ENCODE measurements around the gene UBE2L3. TPM values are rescaled to one million over a fixed set of nuclear protein-coding genes. Genes with fewer than 3 reads are reported as not detected.
A peak's percentile ranks its signal among the peaks of the same experiment; 100 is the strongest.

The UBE2L3 gene
- total RNA-seq, 1 experiment from 2014 or later: 56.1 TPM

DNA sequence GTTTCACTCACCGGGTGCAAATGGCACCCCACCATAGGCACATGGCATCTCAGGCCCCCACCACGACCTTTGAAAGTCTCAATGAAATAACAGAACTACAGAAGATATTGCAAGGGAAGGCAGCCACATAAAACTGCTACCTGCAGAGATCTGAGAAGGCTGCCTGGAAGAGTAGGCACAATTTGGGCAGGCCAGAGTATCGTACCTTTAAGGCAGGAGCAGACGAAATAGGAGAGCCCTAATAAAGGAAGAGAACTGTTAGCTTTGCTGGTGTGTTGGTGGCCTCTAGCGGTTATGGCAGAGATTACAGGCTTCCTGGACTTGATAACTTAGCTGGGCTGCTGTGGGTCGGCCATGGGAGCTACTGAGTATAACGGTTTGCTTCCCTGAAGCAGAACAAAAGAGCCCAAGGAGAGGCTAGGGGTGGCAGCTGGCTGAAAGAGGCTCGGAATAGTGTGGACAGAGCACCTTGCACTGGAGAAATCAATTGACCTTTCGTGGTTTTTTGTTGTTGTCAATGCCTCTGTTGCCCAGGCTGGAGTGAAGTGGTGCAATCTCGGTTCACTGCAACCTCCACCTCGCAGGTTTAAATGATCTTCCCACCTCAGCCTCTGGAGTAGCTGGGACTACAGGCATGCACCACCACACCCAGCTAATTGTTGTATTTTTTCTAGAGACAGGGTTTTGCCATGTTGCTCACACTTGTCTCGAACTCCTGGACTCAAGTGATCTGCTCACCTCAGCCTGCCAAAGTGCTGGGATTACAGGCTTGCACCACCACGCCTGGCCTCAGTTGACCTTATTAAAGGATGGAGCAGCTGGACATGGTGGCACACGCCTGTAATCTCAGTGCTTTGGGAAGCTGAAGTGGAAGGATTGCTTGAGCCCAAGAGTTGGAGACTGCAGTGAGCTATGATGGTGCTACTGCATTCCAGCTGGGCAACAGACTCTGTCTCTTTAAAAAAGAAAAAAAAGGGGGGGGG is 79.4 kb downstream of the UBE2L3 start:
- Histone ChIP-seq H3K36me3 (ENCODE audit: insufficient read depth, low read length) (no peaks in the 10 kb centered on the region; the same call in 1 of the 2 replicates), H3K9me2 (replicated peaks; ENCODE audit: insufficient read depth, low read length) (no peaks in the 10 kb centered on the region), H3K4me3 (ENCODE audit: low read length) (no peak overlapping the region), H2AFZ (ENCODE audit: low read length) (no peak overlapping the region), H3K4me2 (ENCODE audit: low read depth, low read length, poor library complexity, severe bottlenecking) (no peak overlapping the region), H3K9ac (ENCODE audit: low read length) (no peak overlapping the region), H3K79me2 (ENCODE audit: low read length) (peaks cover 11% of the 10 kb centered on the region), H3K9me3 (ENCODE audit: low read length) (no peaks in the 10 kb centered on the region), H3K27me3 (ENCODE audit: low read length) (no peaks in the 10 kb centered on the region), H3K27ac (ENCODE audit: low read length) (no peak overlapping the region), H3K4me1 (ENCODE audit: low read length) (peaks cover 22% of the 10 kb centered on the region), H4K20me1 (ENCODE audit: insufficient read depth, low read depth, low read length) (no peaks in the 10 kb centered on the region; the same call in 1 of the 2 replicates)
- peak; percentile 94 for DNase-seq

- peaks cover 21% of the 10 kb centered on the region for H3K4me1 ChIP-seq (ENCODE audit: low read length)
- no peak overlapping the region for H2AFZ ChIP-seq (ENCODE audit: low read length)
- H3K4me3 ChIP-seq (ENCODE audit: low read length): no peak overlapping the region
- H3K27me3 ChIP-seq (ENCODE audit: low read length): no peaks in the 10 kb centered on the region
- H3K9me3 ChIP-seq (ENCODE audit: low read length): no peaks in the 10 kb centered on the region
- H3K9ac ChIP-seq (ENCODE audit: low read length): no peak overlapping the region
- no peak overlapping the region for H3K27ac ChIP-seq (ENCODE audit: low read length)
- H3K79me2 ChIP-seq (ENCODE audit: low read length): peaks cover 11% of the 10 kb centered on the region
- peaks cover 4% of the 10 kb centered on the region; the same call in 1 of the 2 replicates for H3K36me3 ChIP-seq (ENCODE audit: insufficient read depth, low read length)
- no peaks in the 10 kb centered on the region for H4K20me1 ChIP-seq (ENCODE audit: insufficient read depth, low read depth, low read length)
- no peak for DNase-seq
- H3K4me2 ChIP-seq (ENCODE audit: low read depth, low read length, poor library complexity, severe bottlenecking): peak overlapping the region; percentile 94
- no peaks in the 10 kb centered on the region for H3K9me2 ChIP-seq (replicated peaks; ENCODE audit: insufficient read depth, low read length)
Observed at GRCh38 chr22:21650280-21650679, 82.8 kb downstream of the UBE2L3 start.

DNA sequence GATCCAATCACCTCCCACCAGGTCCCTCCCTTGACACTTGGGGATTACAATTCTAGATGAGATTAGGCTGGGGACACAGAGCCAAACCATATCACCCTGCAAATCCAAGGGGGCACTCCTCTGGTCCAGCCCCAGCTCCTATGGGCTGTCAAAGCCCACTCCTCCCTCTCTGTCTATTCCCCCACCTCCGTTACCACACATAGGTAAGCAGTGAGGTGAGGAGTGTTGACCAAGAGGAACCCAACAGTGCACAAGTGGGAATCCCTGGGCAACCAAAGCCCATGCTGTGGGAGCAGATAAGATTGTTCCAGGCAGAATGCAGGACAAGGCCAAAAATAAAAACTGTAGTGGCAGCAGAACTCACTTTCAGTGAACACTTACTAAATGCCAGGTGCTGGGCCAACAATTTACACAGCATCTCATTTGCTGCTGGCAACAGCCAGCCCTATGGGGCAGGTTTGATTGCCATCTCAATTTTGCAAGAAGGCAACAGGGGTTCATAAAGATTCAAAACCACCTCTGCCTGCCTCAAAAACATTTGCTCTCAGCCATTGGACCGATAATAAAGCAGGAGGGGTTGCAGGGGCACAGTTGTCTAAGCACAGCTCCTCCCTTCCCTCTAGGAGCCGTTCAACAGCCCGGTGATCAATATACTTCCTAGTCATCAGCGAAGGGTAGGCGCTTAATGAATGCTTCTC is 83.5 kb downstream of the UBE2L3 start:
- H3K9ac ChIP-seq (ENCODE audit: low read length): peak overlapping the region; percentile 80
- no peaks in the 10 kb centered on the region for H3K9me3 ChIP-seq (ENCODE audit: low read length)
- peak overlapping the region; percentile 94 for H3K4me2 ChIP-seq (ENCODE audit: low read depth, low read length, poor library complexity, severe bottlenecking)
- no peaks in the 10 kb centered on the region for H3K9me2 ChIP-seq (replicated peaks; ENCODE audit: insufficient read depth, low read length)
- H3K4me1 ChIP-seq (ENCODE audit: low read length): peaks cover 21% of the 10 kb centered on the region
- peaks cover 11% of the 10 kb centered on the region for H3K79me2 ChIP-seq (ENCODE audit: low read length)
- no peaks in the 10 kb centered on the region for H3K27me3 ChIP-seq (ENCODE audit: low read length)
- DNase-seq: no peak
- H3K4me3 ChIP-seq (ENCODE audit: low read length): peak overlapping the region; percentile 77
- H3K36me3 ChIP-seq (ENCODE audit: insufficient read depth, low read length): peaks cover 4% of the 10 kb centered on the region; the same call in 1 of the 2 replicates
- peak overlapping the region; percentile 90 for H2AFZ ChIP-seq (ENCODE audit: low read length)
- H3K27ac ChIP-seq (ENCODE audit: low read length): peak overlapping the region; percentile 61
- no peaks in the 10 kb centered on the region for H4K20me1 ChIP-seq (ENCODE audit: insufficient read depth, low read depth, low read length)

GRCh38 chr22:21651521-21652009 is 84.1 kb downstream of the UBE2L3 start:
- Histone ChIP-seq H3K4me3 (ENCODE audit: low read length) (peak overlapping the region; percentile 77), H3K27me3 (ENCODE audit: low read length) (no peaks in the 10 kb centered on the region), H3K4me1 (ENCODE audit: low read length) (peaks cover 21% of the 10 kb centered on the region), H3K9ac (ENCODE audit: low read length) (peak overlapping the region; percentile 80), H3K4me2 (ENCODE audit: low read depth, low read length, poor library complexity, severe bottlenecking) (peak overlapping the region; percentile 94), H2AFZ (ENCODE audit: low read length) (peak overlapping the region; percentile 90), H3K9me2 (replicated peaks; ENCODE audit: insufficient read depth, low read length) (no peaks in the 10 kb centered on the region), H4K20me1 (ENCODE audit: insufficient read depth, low read depth, low read length) (no peaks in the 10 kb centered on the region), H3K9me3 (ENCODE audit: low read length) (no peaks in the 10 kb centered on the region), H3K27ac (ENCODE audit: low read length) (peak overlapping the region; percentile 61), H3K79me2 (ENCODE audit: low read length) (peaks cover 11% of the 10 kb centered on the region), H3K36me3 (ENCODE audit: insufficient read depth, low read length) (peaks cover 4% of the 10 kb centered on the region; the same call in 1 of the 2 replicates)
- peak; percentile 65 for DNase-seq

GRCh38 chr22:21652010-21652546 is 84.6 kb downstream of the UBE2L3 start:
- DNase-seq: peak; percentile 97
- Histone ChIP-seq H3K36me3 (ENCODE audit: insufficient read depth, low read length) (peaks cover 4% of the 10 kb centered on the region; the same call in 1 of the 2 replicates), H3K4me3 (ENCODE audit: low read length) (peak overlapping the region; percentile 77), H3K79me2 (ENCODE audit: low read length) (peaks cover 11% of the 10 kb centered on the region), H2AFZ (ENCODE audit: low read length) (peak overlapping the region; percentile 77), H3K9ac (ENCODE audit: low read length) (peak overlapping the region; percentile 80), H3K4me1 (ENCODE audit: low read length) (peaks cover 26% of the 10 kb centered on the region), H3K27ac (ENCODE audit: low read length) (peak overlapping the region; percentile 44; the same call in 1 of the 2 replicates), H3K27me3 (ENCODE audit: low read length) (no peaks in the 10 kb centered on the region), H3K9me3 (ENCODE audit: low read length) (no peaks in the 10 kb centered on the region), H3K9me2 (replicated peaks; ENCODE audit: insufficient read depth, low read length) (no peaks in the 10 kb centered on the region), H3K4me2 (ENCODE audit: low read depth, low read length, poor library complexity, severe bottlenecking) (peak overlapping the region; percentile 94), H4K20me1 (ENCODE audit: insufficient read depth, low read depth, low read length) (no peaks in the 10 kb centered on the region)

- H3K27ac ChIP-seq (ENCODE audit: low read length): peak overlapping the region; percentile 44; the same call in 1 of the 2 replicates
- H3K4me3 ChIP-seq (ENCODE audit: low read length): peak overlapping the region; percentile 77
- H4K20me1 ChIP-seq (ENCODE audit: insufficient read depth, low read depth, low read length): no peaks in the 10 kb centered on the region
- peak overlapping the region; percentile 94 for H3K4me2 ChIP-seq (ENCODE audit: low read depth, low read length, poor library complexity, severe bottlenecking)
- DNase-seq: peak; percentile 60
- peak overlapping the region; percentile 80 for H3K9ac ChIP-seq (ENCODE audit: low read length)
- peaks cover 11% of the 10 kb centered on the region for H3K79me2 ChIP-seq (ENCODE audit: low read length)
- H2AFZ ChIP-seq (ENCODE audit: low read length): peak overlapping the region; percentile 77; the same call in 1 of the 2 replicates
- no peaks in the 10 kb centered on the region for H3K9me2 ChIP-seq (replicated peaks; ENCODE audit: insufficient read depth, low read length)
- peaks cover 4% of the 10 kb centered on the region; the same call in 1 of the 2 replicates for H3K36me3 ChIP-seq (ENCODE audit: insufficient read depth, low read length)
- H3K27me3 ChIP-seq (ENCODE audit: low read length): no peaks in the 10 kb centered on the region
- H3K4me1 ChIP-seq (ENCODE audit: low read length): peaks cover 32% of the 10 kb centered on the region
- no peaks in the 10 kb centered on the region for H3K9me3 ChIP-seq (ENCODE audit: low read length)
Observed at GRCh38 chr22:21652547-21653545, 85.3 kb downstream of the UBE2L3 start.

DNA sequence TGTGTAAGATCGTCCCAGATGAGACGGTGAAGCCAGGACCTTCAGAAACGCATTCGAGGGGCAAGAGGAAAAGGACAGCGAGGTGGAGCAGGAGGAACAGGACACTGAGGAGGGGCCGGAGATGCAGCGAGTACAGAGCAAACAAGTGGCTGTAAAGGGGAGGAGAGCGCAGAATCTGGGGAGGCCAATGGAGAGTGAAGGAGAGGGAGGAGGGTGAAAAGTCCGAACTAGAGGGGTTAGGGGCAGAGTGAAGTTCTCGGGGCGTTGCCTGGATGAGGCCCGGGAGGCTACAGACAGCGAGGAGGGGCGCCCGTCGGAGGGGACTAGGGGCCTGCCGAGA is 89.5 kb downstream of the UBE2L3 start:
- Histone ChIP-seq H3K36me3 (ENCODE audit: insufficient read depth, low read length) (0 out of 2 replicates have a peak, but pooled peaks cover 4% of the 10 kb centered on the region), H3K27me3 (ENCODE audit: low read length) (no peaks in the 10 kb centered on the region), H3K79me2 (ENCODE audit: low read length) (peaks cover 11% of the 10 kb centered on the region), H4K20me1 (ENCODE audit: insufficient read depth, low read depth, low read length) (no peaks in the 10 kb centered on the region), H3K4me2 (ENCODE audit: low read depth, low read length, poor library complexity, severe bottlenecking) (peak overlapping the region; percentile 86), H3K4me1 (ENCODE audit: low read length) (peaks cover 27% of the 10 kb centered on the region), H3K9me2 (replicated peaks; ENCODE audit: insufficient read depth, low read length) (no peaks in the 10 kb centered on the region), H3K9me3 (ENCODE audit: low read length) (no peaks in the 10 kb centered on the region), H3K27ac (ENCODE audit: low read length) (no peak overlapping the region), H3K9ac (ENCODE audit: low read length) (peak overlapping the region; percentile 79), H3K4me3 (ENCODE audit: low read length) (peak overlapping the region; percentile 78; the same call in 1 of the 2 replicates), H2AFZ (ENCODE audit: low read length) (peak overlapping the region; percentile 14; the same call in 1 of the 2 replicates)
- DNase-seq: no peak

All from Karpas-422 (cell line).